ENCODE data around the gene SELENOS. TPM values are rescaled to one million over a fixed set of nuclear protein-coding genes. Genes with fewer than 3 reads are reported as not detected.

Gene SELENOS
- 46.2 and 50.7 TPM in 2 replicates for total RNA-seq (2014; rRNA removed; shearing (Covaris generic))
- polyA plus RNA-seq (2015; cell fraction: cytosol; rRNA removed) = 49.5 and 70.6 TPM in 2 replicates
- 40.7 and 45.2 TPM in 2 replicates for polyA plus RNA-seq (2015; cell fraction: nucleus; rRNA removed)

GRCh38 chr15:101277038-101277822 lies at the start of gene SELENOS:
TSS of gene SELENOS (minus strand) at chr15:101277485. CDS start at chr15:101277417, 68 bp downstream.
- DNase-seq (ENCODE audit: low read depth) = peak; percentile 80

GRCh38 chr15:101326462-101327146 lies 49.3 kb upstream of the SELENOS start:
- DNase-seq (ENCODE audit: low read depth) = no peak

GRCh38 chr15:101326026-101326315 lies 48.7 kb upstream of the SELENOS start:
- no peak for DNase-seq (ENCODE audit: low read depth)

GRCh38 chr15:101325263-101326025 lies 48.2 kb upstream of the SELENOS start:
- no peak for DNase-seq (ENCODE audit: low read depth)

- DNase-seq (ENCODE audit: low read depth) = no peak
These were observed 47.4 kb upstream of the SELENOS start for GRCh38 chr15:101324524-101325177.

GRCh38 chr15:101323793-101324523 lies 46.7 kb upstream of the SELENOS start:
- no peak for DNase-seq (ENCODE audit: low read depth)

GRCh38 chr15:101322854-101323477 lies 45.7 kb upstream of the SELENOS start:
- no peak for DNase-seq (ENCODE audit: low read depth)

GRCh38 chr15:101322016-101322695 lies 44.9 kb upstream of the SELENOS start:
- no peak for DNase-seq (ENCODE audit: low read depth)

- DNase-seq (ENCODE audit: low read depth) = peak; percentile 79
These were observed 43.3 kb upstream of the SELENOS start for GRCh38 chr15:101320501-101321052.

- DNase-seq (ENCODE audit: low read depth) = no peak
These were observed 41.6 kb upstream of the SELENOS start for GRCh38 chr15:101318839-101319238.

- DNase-seq (ENCODE audit: low read depth) = no peak
These were observed 41.0 kb upstream of the SELENOS start for GRCh38 chr15:101318147-101318819.

- no peak for DNase-seq (ENCODE audit: low read depth)
These were observed 40.1 kb upstream of the SELENOS start for GRCh38 chr15:101317336-101317872.

GRCh38 chr15:101316529-101316928 lies 39.2 kb upstream of the SELENOS start:
- DNase-seq (ENCODE audit: low read depth) = no peak

GRCh38 chr15:101315736-101316135 lies 38.5 kb upstream of the SELENOS start:
- no peak for DNase-seq (ENCODE audit: low read depth)

- no peak for DNase-seq (ENCODE audit: low read depth)
These were observed 37.2 kb upstream of the SELENOS start for GRCh38 chr15:101314336-101315125.

- no peak for DNase-seq (ENCODE audit: low read depth)
These were observed 35.9 kb upstream of the SELENOS start for GRCh38 chr15:101313041-101313761.

GRCh38 chr15:101310508-101310907 lies 33.2 kb upstream of the SELENOS start:
- DNase-seq (ENCODE audit: low read depth) = no peak
